Stomach (tissue), 9 donors: ENCODE results near the gene DMRTB1. TPM values are rescaled to one million over a fixed set of nuclear protein-coding genes. Genes with fewer than 3 reads are reported as not detected.

Experiments
- DNase-seq, 2 donors: peaks; one replicate each; pipeline versions ENCODE4 v3.0.0 to v3.0.0-alpha.2; 2013 to 2019
- H3K27ac ChIP-seq, 5 donors: fragments of 200-600 bp in 4 of 5; sonication (generic) in 4 of 5; one replicate each; pipeline ENCODE4 v1.5.1; 2013 to 2019; ENCODE audit warnings: mild to moderate bottlenecking in 1 of 5, moderate library complexity in 1 of 5
- H3K27me3 ChIP-seq, 3 donors: fragments of 200-600 bp; sonication (generic); one replicate each; pipeline ENCODE4 v1.5.1; 2017 to 2019; ENCODE audit warnings: mixed run types in 1 of 3
- H3K36me3 ChIP-seq, 4 donors: fragments of 200-600 bp; sonication (generic); 1 replicate in 3 of 4; 2 replicates in 1 of 4; pipeline ENCODE4 v1.5.1; 2016 to 2019
- H3K4me1 ChIP-seq, 4 donors: fragments of 200-600 bp; sonication (generic); one replicate each; pipeline ENCODE4 v1.5.1; 2016 to 2019
- H3K4me3 ChIP-seq, 4 donors: fragments of 200-600 bp; sonication (generic) in 3 of 4; one replicate each; pipeline ENCODE4 v1.5.1; 2016 to 2019; ENCODE audit warnings: mild to moderate bottlenecking in 1 of 4
- H3K9me3 ChIP-seq, 4 donors: fragments of 200-600 bp; sonication (generic); one replicate each; pipeline ENCODE4 v1.5.1; 2016 to 2019
- CTCF ChIP-seq, 7 experiments: fragments of 450-650 bp in 4 of 7; fragments of 200-600 bp in 3 of 7; sonication (generic) in 3 of 7; IDR thresholded peaks; one replicate each; pipeline ENCODE4 v1.5.1; 2016 to 2019; ENCODE audit warnings: antibody characterized with exemption in 7 of 7, control low read depth in 2 of 7, mild to moderate bottlenecking in 1 of 7
- EP300 ChIP-seq: sonication (generic); formaldehyde crosslinking; IDR thresholded peaks from one replicate; pipeline ENCODE4 v1.6.1; 2017; ENCODE audit warnings: antibody characterized with exemption
- POLR2A ChIP-seq, 4 donors: fragments of 450-650 bp; IDR thresholded peaks; one replicate each; pipeline ENCODE4 v1.6.1; 2016; ENCODE audit warnings: antibody characterized with exemption in 4 of 4, control low read depth in 2 of 4, mild to moderate bottlenecking in 1 of 4, moderate library complexity in 1 of 4
- POLR2AphosphoS5 ChIP-seq, 3 donors: sonication (generic); formaldehyde crosslinking; IDR thresholded peaks; one replicate each; pipeline ENCODE4 v1.6.1; 2016; ENCODE audit warnings: antibody characterized with exemption in 3 of 3
- WGBS, 5 donors: extraction: QIAGEN DNeasy Blood & Tissue Kit in 3 of 5; methylation state at CpG; one replicate each; pipeline versions ENCODE4 v1.1.5 to v1.1.7; 2013 to 2018; 5-methylcytosine and 5-hydroxymethylcytosine counted together
- intact Hi-C: fragments of 100-400 bp; cut with DNase I; formaldehyde crosslinking; loops from one replicate; pipeline ENCODE4 v1.15.1; 2023; ENCODE audit warnings: low total_unique reads
- polyA plus RNA-seq, 3 donors: library from polyadenylated mRNA; stranded (reverse); fragments of 200-250 nt; gene quantifications; one replicate each; pipeline ENCODE4 v1.2.3, GENCODE V29; 2013
- total RNA-seq, 5 donors: library from RNA; depleted of rRNA; stranded (reverse); fragments of >200 nt; gene quantifications; one replicate each; pipeline versions ENCODE4 v1.1.0 to v1.2.3, GENCODE V29; 2014 to 2016
- donor health status: healthy with polysubstance abuse.
- donor health status: Bipolar disorder and iron deficiency.
- donor health status: healthy.

The DMRTB1 gene
- total and polyA plus RNA-seq, 8 donors: not detected

GRCh38 chr1:53499257-53500203 lies 40.3 kb downstream of the DMRTB1 start:
- Histone ChIP-seq H3K4me3 (no peak overlapping the region), H3K9me3 (no peaks in the 10 kb centered on the region), H3K27ac (peak overlapping the region in 1 of 5 donors; percentile 46), H3K27me3 (peaks cover 0 to 44% (median 13%) of the 10 kb centered on the region in 3 donors), H3K36me3 (no peaks in the 10 kb centered on the region), H3K4me1 (peaks cover 0 to 18% (median 0%) of the 10 kb centered on the region in 4 donors)
- TF ChIP-seq CTCF (IDR thresholded peaks at IDR 0.05): no peak
- TF ChIP-seq POLR2A (IDR thresholded peaks at IDR 0.05): no peak
- no peak for TF ChIP-seq EP300
- no peak for TF ChIP-seq POLR2AphosphoS5 (IDR thresholded peaks at IDR 0.05)
- DNase-seq: no peak
- intact Hi-C loops: no loop called here
- WGBS, 5 donors: 74 to 83% (median 81%) methylated on average over 18 to 20 of the region's 20 CpGs

DNA sequence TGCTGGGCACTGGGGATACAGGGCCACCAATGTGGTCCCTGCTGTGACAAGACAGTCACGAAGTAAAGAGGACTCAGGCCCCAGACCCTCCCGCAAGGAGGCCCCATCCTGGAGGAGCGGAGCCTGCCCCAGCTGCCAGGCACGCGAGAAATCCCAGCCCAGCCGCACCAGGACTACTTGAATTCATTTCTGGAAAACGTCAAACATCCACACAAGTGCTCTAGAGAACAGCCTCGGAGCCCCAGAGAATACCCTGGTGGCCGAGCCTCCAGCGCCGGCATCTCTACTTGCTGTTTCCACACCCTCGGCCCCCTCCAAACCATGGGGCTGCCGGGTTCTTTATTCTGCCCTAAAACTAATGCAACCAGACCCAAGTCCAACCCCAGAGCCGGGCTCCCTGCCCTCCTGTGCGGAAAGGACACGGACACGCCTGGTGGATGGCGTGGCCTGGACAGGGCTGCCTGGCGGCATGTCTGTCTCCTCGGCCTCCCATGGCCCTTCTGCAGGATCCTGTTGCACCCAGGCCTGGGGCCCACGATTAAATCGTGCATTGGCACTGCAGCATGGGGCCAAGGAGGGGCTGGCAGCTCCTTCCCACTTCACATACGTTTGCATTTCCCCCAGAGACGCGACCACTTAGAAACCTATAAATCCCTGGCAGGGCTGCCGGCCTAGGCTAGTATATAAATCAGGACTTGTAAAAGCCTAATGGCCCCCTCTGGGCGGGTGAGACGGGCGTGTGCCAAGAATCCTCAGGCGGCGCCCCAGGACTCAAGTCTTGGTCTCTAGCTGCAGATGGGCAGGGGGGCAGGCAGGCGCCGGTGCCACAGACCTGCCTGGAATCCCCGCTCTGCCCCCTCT lies 41.2 kb downstream of the DMRTB1 start:
- no peak for TF ChIP-seq CTCF (IDR thresholded peaks at IDR 0.05)
- TF ChIP-seq POLR2A (IDR thresholded peaks at IDR 0.05): no peak
- intact Hi-C loops: no loop called here
- Histone ChIP-seq H3K4me1 (peaks cover 0 to 18% (median 0%) of the 10 kb centered on the region in 4 donors), H3K4me3 (no peak overlapping the region), H3K36me3 (no peaks in the 10 kb centered on the region), H3K27ac (peak overlapping the region in 1 of 5 donors; percentile 46), H3K9me3 (no peaks in the 10 kb centered on the region), H3K27me3 (peaks cover 0 to 44% (median 13%) of the 10 kb centered on the region in 3 donors)
- WGBS, 5 donors: 70 to 88% (median 87%) methylated on average over 23 to 34 of the region's 34 CpGs
- DNase-seq: peak in 1 of 2 donors; percentile 58

GRCh38 chr1:53501065-53502005 lies 42.1 kb downstream of the DMRTB1 start:
- Histone ChIP-seq H3K27ac (peak overlapping the region in 1 of 5 donors; percentile 46), H3K4me3 (no peak overlapping the region), H3K4me1 (peaks cover 0 to 18% (median 0%) of the 10 kb centered on the region in 4 donors), H3K36me3 (no peaks in the 10 kb centered on the region), H3K9me3 (no peaks in the 10 kb centered on the region), H3K27me3 (peaks cover 0 to 44% (median 13%) of the 10 kb centered on the region in 3 donors)
- DNase-seq: no peak
- intact Hi-C loops: no loop called here
- 40 to 62% (median 59%) methylated on average over 15 to 21 of the region's 21 CpGs for WGBS, 5 donors
- TF ChIP-seq EP300 (no peak), POLR2AphosphoS5 (IDR thresholded peaks at IDR 0.05) (no peak), CTCF (IDR thresholded peaks at IDR 0.05) (no peak), POLR2A (IDR thresholded peaks at IDR 0.05) (no peak)
